KBM-7 (cell line): Measurements from ENCODE around the gene NCAPG2.

Experiments used
- DNase-seq: peaks from one replicate; pipeline ENCODE4 v3.0.0-alpha.2; 2015
- in situ Hi-C: fragments of 300-500 bp; cut with MboI; formaldehyde crosslinking; loops from 2 replicates; pipeline ENCODE4 v1.14.3; 2020; ENCODE audit warnings: low sequenced_read_pairs, low pct_unique_long_range_greater_than_20kb, mixed read lengths

Gene NCAPG2, protein sequence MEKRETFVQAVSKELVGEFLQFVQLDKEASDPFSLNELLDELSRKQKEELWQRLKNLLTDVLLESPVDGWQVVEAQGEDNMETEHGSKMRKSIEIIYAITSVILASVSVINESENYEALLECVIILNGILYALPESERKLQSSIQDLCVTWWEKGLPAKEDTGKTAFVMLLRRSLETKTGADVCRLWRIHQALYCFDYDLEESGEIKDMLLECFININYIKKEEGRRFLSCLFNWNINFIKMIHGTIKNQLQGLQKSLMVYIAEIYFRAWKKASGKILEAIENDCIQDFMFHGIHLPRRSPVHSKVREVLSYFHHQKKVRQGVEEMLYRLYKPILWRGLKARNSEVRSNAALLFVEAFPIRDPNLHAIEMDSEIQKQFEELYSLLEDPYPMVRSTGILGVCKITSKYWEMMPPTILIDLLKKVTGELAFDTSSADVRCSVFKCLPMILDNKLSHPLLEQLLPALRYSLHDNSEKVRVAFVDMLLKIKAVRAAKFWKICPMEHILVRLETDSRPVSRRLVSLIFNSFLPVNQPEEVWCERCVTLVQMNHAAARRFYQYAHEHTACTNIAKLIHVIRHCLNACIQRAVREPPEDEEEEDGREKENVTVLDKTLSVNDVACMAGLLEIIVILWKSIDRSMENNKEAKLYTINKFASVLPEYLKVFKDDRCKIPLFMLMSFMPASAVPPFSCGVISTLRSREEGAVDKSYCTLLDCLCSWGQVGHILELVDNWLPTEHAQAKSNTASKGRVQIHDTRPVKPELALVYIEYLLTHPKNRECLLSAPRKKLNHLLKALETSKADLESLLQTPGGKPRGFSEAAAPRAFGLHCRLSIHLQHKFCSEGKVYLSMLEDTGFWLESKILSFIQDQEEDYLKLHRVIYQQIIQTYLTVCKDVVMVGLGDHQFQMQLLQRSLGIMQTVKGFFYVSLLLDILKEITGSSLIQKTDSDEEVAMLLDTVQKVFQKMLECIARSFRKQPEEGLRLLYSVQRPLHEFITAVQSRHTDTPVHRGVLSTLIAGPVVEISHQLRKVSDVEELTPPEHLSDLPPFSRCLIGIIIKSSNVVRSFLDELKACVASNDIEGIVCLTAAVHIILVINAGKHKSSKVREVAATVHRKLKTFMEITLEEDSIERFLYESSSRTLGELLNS

DNA sequence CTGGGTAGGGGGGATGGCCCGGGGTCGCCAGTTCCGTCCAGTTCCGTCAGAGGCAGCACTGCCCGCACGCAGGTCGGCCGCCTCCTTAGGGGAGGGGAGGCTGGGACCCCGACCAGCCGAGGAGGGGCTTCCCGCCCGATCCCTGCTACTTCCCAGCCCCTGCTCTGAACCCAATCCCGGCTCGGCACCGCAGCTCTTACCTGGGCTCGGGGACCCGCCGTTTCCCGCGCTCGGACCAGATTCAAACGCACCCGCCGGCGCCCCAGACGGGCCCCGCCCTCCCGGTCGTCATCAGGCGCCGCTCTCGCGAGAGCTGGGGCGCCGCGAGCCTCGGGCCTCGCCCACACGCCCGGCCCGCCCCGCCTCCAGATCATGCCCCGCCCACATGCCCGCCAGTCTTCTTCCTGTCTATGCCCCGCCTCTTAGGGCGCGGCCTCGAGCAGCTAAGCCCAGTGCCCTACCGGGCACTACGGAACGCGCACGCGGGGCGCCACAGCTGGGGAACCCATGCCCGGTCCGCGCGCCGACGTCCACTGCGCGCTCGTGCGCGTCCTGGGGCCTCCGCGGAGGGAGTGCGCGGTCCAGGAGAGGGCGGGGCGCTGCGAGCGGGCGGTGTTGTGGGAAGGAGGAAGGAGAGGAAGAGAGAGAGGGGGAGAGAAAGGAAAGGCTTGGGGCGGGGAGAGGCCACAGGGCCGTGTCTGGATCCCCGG, at the start of gene NCAPG2:
TSS of gene NCAPG2 (minus strand) at position 281 of the 710 bp plus-strand sequence. CDS start 2,905 bp downstream, outside the sequence.
- DNase-seq: peak; percentile 98
- in situ Hi-C loops: no loop called here

DNA sequence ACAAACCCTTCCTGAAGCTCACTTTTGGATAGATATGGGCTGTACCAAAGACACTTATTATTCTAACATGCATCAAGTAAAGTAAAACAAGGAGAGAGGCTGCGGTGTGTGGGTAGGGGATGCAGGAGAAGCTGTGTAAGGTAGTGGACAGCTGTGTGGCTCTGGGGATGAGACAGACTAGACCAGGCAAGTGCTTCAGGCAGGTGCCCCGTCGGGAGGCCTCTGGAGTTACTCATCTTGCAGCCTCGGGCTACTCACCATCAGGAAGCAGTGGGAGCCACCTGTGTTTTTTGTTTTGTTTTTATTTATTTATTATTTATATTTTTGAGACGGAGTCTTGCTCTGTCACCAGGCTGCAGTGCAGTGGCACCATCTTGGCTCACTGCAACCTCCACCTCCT, 49.3 kb upstream of the NCAPG2 start:
- DNase-seq: no peak
- in situ Hi-C loops: no loop called here

DNA sequence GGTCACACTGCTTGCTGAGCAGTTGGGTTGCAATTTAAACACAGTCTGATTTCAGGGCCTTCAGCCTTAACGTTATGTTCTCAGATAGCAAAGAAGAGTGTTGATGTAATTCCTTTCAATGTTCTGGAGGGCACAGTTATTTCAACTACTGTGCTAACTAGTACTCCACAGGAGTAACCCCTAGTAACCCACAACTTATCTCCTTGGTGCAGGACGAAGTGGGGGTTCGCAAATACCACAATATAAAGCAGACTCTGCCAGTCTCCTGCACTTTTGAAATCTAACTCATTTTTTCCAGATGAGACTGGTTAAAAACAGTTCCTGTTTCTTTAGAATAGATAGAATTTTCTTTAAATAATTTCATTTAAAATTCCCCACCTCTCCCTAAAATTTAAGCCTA, 47.1 kb upstream of the NCAPG2 start:
- in situ Hi-C loops: no loop called here
- no peak for DNase-seq

DNA sequence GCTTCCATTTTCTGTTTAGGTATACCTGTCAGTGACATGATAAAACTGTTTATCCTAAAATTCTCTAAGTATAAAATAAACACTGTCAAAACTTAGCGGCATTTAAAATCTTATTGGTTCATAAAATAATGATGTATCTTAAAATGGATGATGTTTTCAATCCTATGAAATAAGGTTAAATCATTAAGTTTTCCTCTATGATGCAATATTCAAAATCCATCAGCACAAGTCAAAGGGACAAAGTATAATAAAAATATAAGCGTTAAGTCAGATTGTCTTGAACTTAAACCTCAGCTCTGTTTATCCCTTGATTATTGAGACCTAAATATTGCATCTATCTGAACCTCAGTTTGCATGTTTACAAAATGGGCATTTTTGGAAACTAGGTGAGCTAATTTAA, 46.6 kb upstream of the NCAPG2 start:
- DNase-seq: no peak
- in situ Hi-C loops: no loop called here

DNA sequence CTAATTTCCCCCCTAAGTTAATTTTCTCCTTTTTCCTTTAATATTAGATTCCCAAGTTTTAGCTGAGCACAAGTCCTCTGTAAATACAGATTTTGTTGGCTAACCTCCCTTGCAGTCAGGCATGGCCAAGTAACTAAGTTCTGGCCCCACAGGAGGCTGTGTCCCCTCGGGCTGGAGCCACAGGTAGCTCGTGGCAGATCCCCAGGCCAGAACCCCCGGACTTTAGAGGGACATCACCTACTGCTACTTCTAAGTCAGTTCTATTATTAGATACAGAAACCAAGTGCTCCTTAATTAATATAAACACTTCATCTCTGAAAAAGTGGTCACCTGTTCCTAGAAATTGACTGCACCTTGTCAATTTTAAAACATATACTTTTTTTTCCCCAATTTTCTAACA, 46.1 kb upstream of the NCAPG2 start:
- no peak for DNase-seq
- in situ Hi-C loops: no loop called here

DNA sequence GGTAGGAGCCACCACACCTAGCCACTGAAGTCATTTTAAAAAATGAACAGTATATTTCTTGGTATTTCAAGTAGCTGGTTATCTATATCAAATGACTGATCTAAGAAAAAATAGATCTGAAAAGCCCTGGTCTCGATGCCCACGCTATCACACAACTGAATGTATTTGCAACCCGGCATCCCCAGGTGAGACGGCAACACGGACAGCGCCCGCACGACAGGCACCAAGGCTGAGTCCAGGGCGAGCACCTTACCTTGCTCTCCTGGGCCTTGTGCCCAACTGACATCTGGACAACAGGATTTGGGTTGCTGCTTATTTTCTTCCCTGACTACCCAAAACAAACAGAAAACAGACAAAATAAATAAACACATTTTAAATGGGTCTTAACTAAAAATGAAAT, 44.8 kb upstream of the NCAPG2 start:
- in situ Hi-C loops: no loop called here
- DNase-seq: no peak

DNA sequence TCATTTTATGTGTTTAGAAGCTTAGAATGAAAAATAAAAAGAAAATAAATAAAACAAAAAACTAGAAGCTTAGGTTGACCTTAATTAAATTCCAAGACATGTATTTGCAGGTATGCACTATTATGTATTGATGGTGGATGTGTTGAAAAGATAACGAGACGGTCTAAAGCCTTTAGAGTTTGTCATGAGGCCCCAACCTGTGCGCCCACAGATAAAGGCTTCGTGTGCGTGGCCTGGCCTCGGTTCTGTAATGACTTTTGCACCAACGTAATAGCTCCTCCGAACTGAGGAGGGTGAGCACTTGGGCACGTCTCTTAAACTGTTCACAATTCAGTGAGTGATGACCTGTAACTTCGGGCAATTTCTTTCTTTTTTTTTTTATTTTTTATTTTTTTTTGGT, 43.7 kb upstream of the NCAPG2 start:
- in situ Hi-C loops: no loop called here
- no peak for DNase-seq

DNA sequence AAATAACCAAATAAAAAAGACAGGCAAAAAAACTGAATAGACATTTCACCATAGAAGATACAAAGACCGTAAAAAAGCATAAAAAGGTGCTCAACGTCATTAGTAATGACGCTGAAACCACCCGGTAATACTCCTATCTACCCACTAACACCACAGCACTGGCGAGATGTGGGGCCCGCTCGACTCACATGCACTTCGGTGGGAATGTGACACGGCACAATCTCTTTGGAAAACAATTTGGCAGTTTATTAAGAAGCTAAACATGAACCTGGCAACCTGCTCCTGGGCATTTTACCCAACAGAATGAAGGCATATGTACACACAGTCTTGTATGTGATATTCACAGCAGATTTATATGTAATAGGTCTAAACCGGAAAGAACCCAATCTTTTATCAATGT, 42.8 kb upstream of the NCAPG2 start:
- DNase-seq: no peak
- in situ Hi-C loops: no loop called here

DNA sequence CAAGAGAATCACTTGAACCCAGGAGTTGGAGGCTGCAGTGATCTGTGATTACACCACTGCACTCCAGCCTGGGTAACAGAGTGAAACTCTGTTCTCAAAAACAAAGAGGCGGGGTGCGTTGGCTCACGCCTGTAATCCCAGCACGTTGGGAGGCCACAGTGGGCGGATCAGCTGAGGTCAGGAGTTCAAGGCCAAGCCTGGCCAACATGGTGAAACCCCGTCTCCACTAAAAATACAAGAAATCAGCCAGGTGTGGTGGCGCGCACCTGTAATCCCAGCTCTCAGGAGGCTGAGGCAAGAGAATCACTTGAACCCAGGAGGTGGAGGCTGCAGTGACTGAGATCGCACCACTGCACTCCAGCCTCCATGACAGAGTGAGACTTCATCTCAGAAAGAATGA, 42.4 kb upstream of the NCAPG2 start:
- no peak for DNase-seq
- in situ Hi-C loops: no loop called here

DNA sequence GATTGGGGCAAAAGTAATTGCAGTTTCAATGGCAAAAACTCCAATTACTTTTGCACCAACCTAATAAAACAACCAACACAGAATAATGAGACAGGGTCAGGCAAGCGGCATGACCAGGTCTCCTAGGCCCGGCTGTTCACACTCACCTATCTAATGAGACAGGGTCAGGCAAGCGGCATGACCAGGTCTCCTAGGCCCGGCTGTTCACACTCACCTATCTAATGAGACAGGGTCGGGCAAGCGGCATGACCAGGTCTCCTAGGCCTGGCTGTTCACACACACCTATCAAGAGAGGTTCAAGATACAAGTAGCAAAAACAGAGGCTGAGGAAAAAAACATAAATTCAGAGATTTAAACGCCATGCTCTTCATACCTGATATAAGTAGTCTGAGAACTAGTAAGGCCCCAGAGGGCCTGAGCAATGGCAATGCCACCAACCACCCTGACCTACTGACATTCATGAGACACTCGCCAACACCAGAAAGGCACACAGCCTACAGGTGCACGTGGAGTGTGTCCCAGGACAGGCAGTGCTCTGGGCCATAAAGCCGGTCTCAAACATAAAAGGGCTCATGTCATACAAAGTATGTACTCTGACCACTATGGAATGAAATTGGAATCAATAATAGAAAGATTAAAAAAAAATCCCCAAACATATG, 40.6 kb upstream of the NCAPG2 start:
- in situ Hi-C loops: no loop called here
- no peak for DNase-seq

DNA sequence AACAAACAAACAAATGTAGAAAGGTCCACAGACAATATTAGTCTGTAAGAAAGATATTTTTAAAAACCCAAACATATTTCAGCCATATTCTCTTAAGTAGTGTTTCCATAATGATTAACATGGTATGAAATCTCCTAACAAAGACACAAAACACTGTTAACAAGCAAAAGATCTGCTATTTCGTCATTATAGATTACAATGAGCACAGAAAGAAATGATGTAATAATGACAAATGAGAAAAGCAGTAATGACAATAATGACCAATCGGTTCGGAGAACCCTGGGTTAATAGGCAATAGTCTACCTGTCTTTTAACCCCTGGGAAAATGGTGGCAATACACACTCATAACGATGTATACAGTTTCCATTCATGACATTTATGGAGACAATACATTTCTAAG, 39.5 kb upstream of the NCAPG2 start:
- DNase-seq: no peak
- in situ Hi-C loops: no loop called here

DNA sequence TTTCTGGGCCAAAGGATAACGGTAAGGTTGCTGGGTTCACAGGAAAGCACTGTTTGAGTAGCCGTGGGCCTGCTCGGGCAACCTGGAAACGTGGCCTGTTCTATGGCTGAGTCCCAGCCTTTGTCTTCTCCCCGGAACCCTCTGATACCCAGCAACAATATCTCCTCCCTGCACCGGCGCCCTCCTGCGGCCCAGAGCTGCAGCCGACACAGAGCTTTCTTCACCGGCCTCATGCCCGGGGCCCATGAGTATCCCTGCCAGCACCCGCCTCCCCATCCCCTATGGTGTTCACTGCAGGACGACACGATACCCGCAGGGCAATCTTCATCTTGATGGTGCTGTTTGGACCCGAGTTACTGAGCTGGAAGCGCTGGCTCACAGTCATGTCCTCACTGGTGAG, 38.6 kb upstream of the NCAPG2 start:
- DNase-seq: no peak
- in situ Hi-C loops: no loop called here

DNA sequence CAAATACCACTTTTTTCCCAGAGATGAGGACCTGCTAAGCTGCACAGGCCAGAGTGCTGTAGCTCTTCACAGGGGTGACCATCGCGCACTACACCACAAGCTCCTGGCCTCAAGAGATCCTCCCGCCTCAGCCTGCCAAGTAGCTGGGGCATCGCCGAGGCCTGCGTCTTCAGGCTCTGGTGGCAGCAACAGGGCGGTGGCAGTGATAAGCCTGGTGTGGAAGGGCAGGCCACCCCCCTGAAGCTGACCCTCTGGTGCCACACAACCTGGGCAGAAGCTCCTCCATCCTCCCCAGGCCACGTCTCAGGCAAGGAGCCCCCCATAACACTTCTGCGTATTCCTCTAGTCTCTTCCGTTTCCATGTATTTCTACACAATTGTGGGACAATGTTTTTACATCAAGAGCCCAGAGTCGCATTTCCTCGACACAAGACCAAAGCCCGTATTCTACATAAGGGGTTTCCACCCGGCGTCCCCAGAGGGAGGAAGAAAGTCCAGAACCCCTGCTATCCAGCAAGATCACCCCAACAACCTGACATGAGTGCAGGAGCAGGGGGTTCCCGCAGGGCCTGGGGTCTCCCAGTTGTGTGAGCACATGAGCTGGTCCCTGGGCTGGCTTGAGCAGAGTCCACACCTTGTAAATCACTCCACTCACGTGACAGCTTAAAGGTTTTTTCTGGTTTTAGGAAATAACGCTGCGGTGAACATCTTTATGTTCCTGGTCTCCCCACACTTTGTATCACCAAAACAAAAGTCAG, 37.6 kb upstream of the NCAPG2 start:
- no peak for DNase-seq
- in situ Hi-C loops: no loop called here

DNA sequence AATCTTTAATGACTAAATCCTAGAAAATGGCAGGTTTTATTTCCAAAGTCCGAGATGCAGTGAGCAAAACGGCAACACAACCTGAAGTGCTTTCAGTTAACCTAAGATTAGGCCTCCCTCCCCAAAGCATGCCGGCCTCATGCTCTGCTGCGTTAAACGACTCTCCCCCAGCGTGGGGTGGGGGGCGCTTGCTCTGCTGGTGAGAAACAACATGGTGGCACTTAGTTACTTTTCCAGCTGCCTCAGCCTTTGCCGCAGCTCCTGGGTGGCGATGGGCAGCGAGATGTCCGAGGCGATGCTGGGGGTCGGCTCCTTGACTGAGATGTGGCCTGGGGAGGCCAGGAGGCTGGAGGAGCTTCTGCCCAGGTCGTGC, 36.7 kb upstream of the NCAPG2 start:
- in situ Hi-C loops: no loop called here
- no peak for DNase-seq

DNA sequence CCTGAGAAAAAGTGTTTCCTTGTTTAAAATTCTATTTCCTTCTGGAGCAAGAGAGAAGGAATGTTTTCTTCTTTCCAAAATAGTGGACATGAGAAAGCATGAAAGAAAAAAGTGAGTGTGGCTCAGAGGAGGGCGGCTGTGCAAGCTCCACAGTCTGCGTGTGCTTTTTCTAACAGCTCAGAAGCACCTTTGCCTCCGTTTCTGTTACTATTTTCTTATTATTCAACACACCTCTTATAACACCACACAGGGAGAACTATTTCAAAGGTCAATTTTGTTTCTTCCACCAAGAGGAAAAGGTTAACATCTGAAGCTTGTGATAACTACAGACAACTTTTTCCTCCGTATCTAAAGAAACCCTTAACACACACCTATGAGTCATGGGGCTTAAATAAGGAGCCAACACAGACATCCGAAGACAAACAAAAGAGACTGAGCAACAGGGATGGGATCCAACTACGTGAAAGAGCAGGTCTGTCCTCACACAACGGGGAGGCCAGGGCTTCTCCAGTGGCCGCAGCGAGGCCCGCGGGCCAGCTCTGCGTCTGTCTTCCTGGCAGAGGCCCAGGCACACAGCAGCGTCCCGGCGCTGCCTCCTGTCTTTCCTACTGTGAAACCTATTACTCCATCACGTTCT, 36.2 kb upstream of the NCAPG2 start:
- in situ Hi-C loops: no loop called here
- no peak for DNase-seq

DNA sequence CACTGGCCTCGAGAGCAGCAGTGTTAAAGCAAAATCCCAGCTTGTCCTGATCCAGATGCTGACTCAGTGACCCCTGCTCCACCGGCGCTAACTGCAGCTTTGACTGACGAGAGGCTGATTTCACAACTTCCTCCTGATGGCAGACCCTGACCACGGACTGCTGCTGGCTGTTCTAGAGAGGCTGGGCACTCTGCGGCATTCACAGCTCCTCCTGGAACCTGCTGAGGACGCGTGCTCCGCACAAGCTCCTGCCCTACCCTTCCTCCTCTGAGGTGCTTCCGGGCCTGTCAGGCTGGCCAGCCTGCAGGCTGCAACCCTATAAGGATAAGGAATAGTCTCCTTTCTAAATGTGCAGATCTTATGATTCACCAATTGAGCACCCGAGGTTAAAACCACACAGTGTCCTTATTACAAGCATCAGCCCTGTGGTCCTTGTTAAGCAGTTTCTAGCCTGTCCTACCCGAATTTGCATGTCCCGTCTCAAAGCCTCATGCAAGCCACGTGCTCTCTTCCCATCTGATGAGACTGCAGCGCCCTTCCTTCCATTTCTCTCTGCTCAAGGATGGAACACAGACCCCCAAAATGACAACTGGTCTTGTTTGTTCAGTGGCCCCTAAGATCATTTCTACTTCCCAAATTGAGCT, 35.5 kb upstream of the NCAPG2 start:
- peak; percentile 89 for DNase-seq
- in situ Hi-C loops: no loop called here

DNA sequence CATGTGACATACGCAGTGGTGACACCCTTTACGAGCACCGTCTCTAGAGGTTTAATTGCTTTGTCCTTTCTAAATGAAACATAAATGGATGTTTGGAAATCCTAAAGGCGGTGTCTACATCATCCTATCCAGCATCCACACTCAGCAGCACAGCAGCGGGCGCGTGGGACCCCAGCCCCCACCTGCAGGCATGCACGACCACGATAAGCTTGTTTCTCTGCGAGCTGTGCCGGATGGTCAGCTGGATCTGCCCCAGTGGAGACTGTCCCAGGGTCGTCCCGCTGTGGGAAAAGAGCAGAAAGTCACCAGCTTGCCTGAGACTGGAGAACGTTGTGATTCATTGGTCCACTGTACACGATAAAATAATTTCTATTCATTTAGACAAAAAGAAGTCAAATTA, 34.2 kb upstream of the NCAPG2 start:
- no peak for DNase-seq
- in situ Hi-C loops: no loop called here
